GM04503 (cell line): ENCODE data around the gene PODN.

ENCODE experiments used
- DNase-seq: peaks from one replicate; pipeline ENCODE4 v3.0.0-alpha.2; 2012; ENCODE audit warnings: low read depth

Gene PODN

GRCh38 chr1:53132176-53132575 lies 70.2 kb downstream of the PODN start:
- DNase-seq, result no peak

- DNase-seq, result no peak
Observed at GRCh38 chr1:53133261-53134041, 71.4 kb downstream of the PODN start.

GRCh38 chr1:53134042-53134485 lies 72.1 kb downstream of the PODN start:
- no peak for DNase-seq
